HepG2 (cell line): ENCODE data around the gene GDF9. TPM values are rescaled to one million over a fixed set of nuclear protein-coding genes. Genes with fewer than 3 reads are reported as not detected.

Source experiments
- ATAC-seq: fragments of 200-7000 bp; cut with Tn5 transposase; 3 replicates; pipeline ENCODE4 v1.9.1; 2020; ENCODE audit warnings: mild to moderate bottlenecking, moderate library complexity
- BruUV-seq: library from RNA; stranded (reverse); fragments of 400-500 nt; replicated peaks from 2 replicates; lab custom pipeline; 2021; lab: Mats Ljungman, UMichigan
- CTCF ChIA-PET: fragments of 300-600 bp; formaldehyde crosslinking; extraction: SDS; loops from one replicate; lab custom pipeline; 2021; ENCODE audit warnings: low total read pairs, inconsistent platforms, low intra/inter-chr PET ratio; lab: Yijun Ruan, JAX
- POLR2A ChIA-PET: fragments of 350-600 bp; sonication (Branson Sonifier 250); formaldehyde crosslinking; loops from one replicate; lab custom pipeline; 2020; ENCODE audit warnings: antibody characterized with exemption, inconsistent platforms; lab: Yijun Ruan, JAX
- DNase-seq: peaks from one replicate; pipeline ENCODE4 v3.0.0-alpha.2; 2015; ENCODE audit warnings: low spot score
- FAIRE-seq: peaks from 3 replicates; lab custom pipeline; 2011; peaks lifted over from hg19 to GRCh38; lab: Jason Lieb, UNC
- H2AFZ ChIP-seq: one replicate; pipeline ENCODE4 v1.6.1; 2011; ENCODE audit warnings: low read length, inconsistent platforms
- H3K27ac ChIP-seq: fragments of 300-600 bp; 3 replicates; pipeline ENCODE4 v1.8.0; 2011; ENCODE audit warnings: mixed run types, mild to moderate bottlenecking, mixed read lengths, low read length, inconsistent platforms; ENCODE audit not compliant: insufficient read depth; ENCODE audit errors: extremely low read length
- H3K27me3 ChIP-seq, 2 experiments: fragments of 200-600 bp in 1 of 2; 2 replicates in 1 of 2; 3 replicates in 1 of 2; pipeline versions ENCODE4 v1.6.0 to v1.8.0; 2011; ENCODE audit warnings: low read length in 2 of 2, mild to moderate bottlenecking in 2 of 2, moderate library complexity in 2 of 2, inconsistent platforms in 1 of 2; ENCODE audit not compliant: insufficient read depth in 2 of 2, control insufficient read depth in 1 of 2
- H3K36me3 ChIP-seq, 2 experiments: fragments of 200-600 bp in 1 of 2; replicated peaks in 1 of 2; 2 replicates in 1 of 2; 3 replicates in 1 of 2; pipeline versions ENCODE4 v1.5.1 to v1.8.0; 2011; ENCODE audit warnings: low read length in 2 of 2, inconsistent platforms in 1 of 2; ENCODE audit not compliant: insufficient read depth in 2 of 2, control insufficient read depth in 1 of 2
- H3K4me1 ChIP-seq: 2 replicates; pipeline ENCODE4 v1.5.1; 2012; ENCODE audit warnings: low read length, inconsistent platforms; ENCODE audit not compliant: insufficient read depth
- H3K4me2 ChIP-seq: 2 replicates; pipeline ENCODE4 v1.6.0; 2011; ENCODE audit warnings: low read depth, low read length, inconsistent platforms
- H3K4me3 ChIP-seq, 3 experiments: fragments of 200-600 bp in 1 of 3; sonication (generic), shearing (Covaris generic) in 1 of 3; replicated peaks in 1 of 3; 2 replicates each; pipeline ENCODE4 v1.5.1; 2011 to 2016; ENCODE audit warnings: low read length in 3 of 3, inconsistent platforms in 2 of 3, low read depth in 2 of 3, mild to moderate bottlenecking in 2 of 3, control low read depth in 1 of 3, mixed read lengths in 1 of 3; ENCODE audit not compliant: insufficient read depth in 1 of 3
- H3K79me2 ChIP-seq: one replicate; pipeline ENCODE4 v1.6.1; 2011; ENCODE audit warnings: low read length, inconsistent platforms; ENCODE audit not compliant: insufficient read depth
- H3K9ac ChIP-seq: 2 replicates; pipeline ENCODE4 v1.6.0; 2011; ENCODE audit warnings: mild to moderate bottlenecking, low read depth, low read length, inconsistent platforms; ENCODE audit not compliant: insufficient read depth
- H3K9me3 ChIP-seq: 2 replicates; pipeline ENCODE4 v1.5.1; 2012; ENCODE audit warnings: mild to moderate bottlenecking, low read length
- H4K20me1 ChIP-seq: 2 replicates; pipeline ENCODE4 v1.6.0; 2011; ENCODE audit warnings: inconsistent platforms, mild to moderate bottlenecking, low read length, moderate library complexity; ENCODE audit not compliant: insufficient read depth
- AGO1 ChIP-seq: fragments of 200-400 bp; formaldehyde crosslinking; IDR thresholded peaks from 2 replicates; pipeline ENCODE4 v1.6.1; 2017; ENCODE audit warnings: mild to moderate bottlenecking, low read depth, low read length, moderate library complexity; ENCODE audit not compliant: poor library complexity, severe bottlenecking
- HNF4A ChIP-seq: sonication (generic); formaldehyde crosslinking; IDR thresholded peaks from 2 replicates; pipeline ENCODE4 v1.4.0; 2020; ENCODE audit warnings: missing genetic modification reagents
- KDM5A ChIP-seq: fragments of 200-600 bp; sonication (generic); IDR thresholded peaks from 2 replicates; pipeline ENCODE4 v1.7.0; 2018; ENCODE audit warnings: antibody characterized with exemption, mild to moderate bottlenecking, low read length, borderline replicate concordance
- NR2C2 ChIP-seq: sonication (generic); formaldehyde crosslinking; IDR thresholded peaks from 2 replicates; pipeline ENCODE4 v1.4.0; 2020; ENCODE audit warnings: missing genetic modification reagents, mild to moderate bottlenecking, moderate library complexity, borderline replicate concordance
- NR2F6 ChIP-seq, 2 experiments: IDR thresholded peaks; 2 replicates each; pipeline ENCODE4 v1.6.1; 2016; ENCODE audit warnings: antibody characterized with exemption in 1 of 2, mild to moderate bottlenecking in 1 of 2
- RFXAP ChIP-seq: sonication (generic); formaldehyde crosslinking; IDR thresholded peaks from 2 replicates; pipeline ENCODE4 v1.4.0; 2020; ENCODE audit warnings: missing genetic modification reagents, borderline replicate concordance
- ZNF766 ChIP-seq: sonication (generic); formaldehyde crosslinking; IDR thresholded peaks from 2 replicates; pipeline ENCODE4 v1.5.0; 2020; ENCODE audit warnings: missing genetic modification reagents, borderline replicate concordance
- ZNF83 ChIP-seq: sonication (generic); formaldehyde crosslinking; IDR thresholded peaks from 2 replicates; pipeline ENCODE4 v1.4.0; 2020; ENCODE audit warnings: missing genetic modification reagents, mild to moderate bottlenecking, borderline replicate concordance
- WGBS: methylation state at CpG from one replicate; pipeline ENCODE4 v1.1.6; 2017; ENCODE audit warnings: low lambda C conversion rate; 5-methylcytosine and 5-hydroxymethylcytosine counted together
- in situ Hi-C: cut with HindIII; loops from 2 replicates; pipeline ENCODE4 v1.10.0; 2017; ENCODE audit warnings: low pct_unique_long_range_greater_than_20kb; ENCODE audit not compliant: extremely low pct_ligation_motif_present
- intact Hi-C: fragments of 100-400 bp; cut with micrococcal nuclease; formaldehyde crosslinking; loops from one replicate; pipeline ENCODE4 v1.10.0; 2022; ENCODE audit not compliant: unreplicated experiment
- polyA plus RNA-seq, 8 experiments: library from polyadenylated mRNA; depleted of rRNA in 3 of 8; stranded (reverse) in 7 of 8; unstranded in 1 of 8; fragments of >200 nt; fragmentation: Illumina TruSeq in 4 of 8; extraction: Trizol in 4 of 8; gene quantifications; 2 replicates each; pipeline versions ENCODE4 v1.2.1 to v1.2.3, GENCODE V29; 2011 to 2016; ENCODE audit warnings: low read depth in 4 of 8, missing spikeins in 1 of 8, mixed read lengths in 1 of 8; ENCODE audit not compliant: insufficient read depth in 1 of 8
- total RNA-seq, 5 experiments: library from RNA; depleted of rRNA; stranded (reverse); fragments of >200 nt; fragmentation: Illumina TruSeq; extraction: Trizol; gene quantifications; 2 replicates each; pipeline ENCODE4 v1.2.3, GENCODE V29; 2016; ENCODE audit warnings: low read depth in 1 of 5
- TF ChIP-seq, protein P1 (sequence below): sonication (generic); formaldehyde crosslinking; IDR thresholded peaks from 2 replicates; pipeline ENCODE4 v1.5.0; 2020; ENCODE audit warnings: missing genetic modification reagents
- TF ChIP-seq, protein P2 (sequence below): sonication (generic); IDR thresholded peaks from 2 replicates; pipeline ENCODE4 v1.6.1; 2016; ENCODE audit warnings: low read depth, borderline replicate concordance
- TF ChIP-seq, protein P3 (sequence below): sonication (generic); formaldehyde crosslinking; IDR thresholded peaks from 2 replicates; pipeline ENCODE4 v1.4.0; 2020; ENCODE audit warnings: missing genetic modification reagents
- TF ChIP-seq, protein P4 (sequence below): sonication (generic); formaldehyde crosslinking; IDR thresholded peaks from 2 replicates; pipeline ENCODE4 v1.8.0; 2022; ENCODE audit warnings: missing genetic modification reagents, mild to moderate bottlenecking, borderline replicate concordance

Gene GDF9
- total and polyA plus RNA-seq, 2 of the 13 experiments (the other 11 are each of a cell fraction or from before 2014, with no cell fraction given), result 0.33 to 0.38 TPM

DNA sequence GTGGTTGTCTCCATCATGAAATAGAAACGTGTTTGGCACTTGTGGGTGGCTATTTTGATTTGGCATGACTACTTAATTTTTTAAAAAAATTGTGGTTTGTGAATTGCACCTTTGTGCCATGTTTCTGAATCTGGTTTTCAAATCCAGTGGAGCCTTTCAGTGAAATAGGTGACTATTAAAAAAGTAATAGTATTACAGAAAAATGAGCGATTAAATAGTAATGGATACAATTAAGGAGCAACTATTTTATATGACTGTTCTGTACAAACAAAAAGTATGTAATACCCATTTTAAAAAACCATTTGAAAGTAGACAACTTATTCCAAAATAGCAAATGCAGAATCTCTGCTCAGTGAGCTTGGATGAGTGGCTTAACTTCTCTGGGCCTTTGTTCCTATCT lies 50.2 kb downstream of the GDF9 start (continued):
- TF ChIP-seq ZNF766 (CRISPR knock-in tag), result no peak

DNA sequence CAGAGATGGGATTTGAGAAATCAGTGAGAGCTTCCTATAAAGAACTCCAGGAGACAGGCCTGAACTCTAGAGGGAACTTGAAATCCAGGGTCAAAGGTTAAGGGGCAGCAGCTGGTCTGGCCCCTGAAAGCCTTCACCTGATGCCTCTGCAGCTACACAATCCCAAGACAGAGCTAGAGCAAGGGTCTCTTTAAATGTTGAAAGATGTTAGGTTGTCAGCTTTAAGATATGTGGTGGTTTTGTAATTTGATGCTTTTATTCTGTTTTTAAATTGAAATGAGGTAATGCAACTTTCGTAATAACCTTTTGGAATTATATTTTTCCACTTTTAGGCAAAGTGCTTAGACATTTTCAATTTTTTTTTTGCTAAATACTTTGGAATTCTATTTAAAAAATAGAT lies 50.8 kb downstream of the GDF9 start:
- Histone ChIP-seq H3K4me1 (peaks cover 58% of the 10 kb centered on the region), H3K4me3 (no peak overlapping the region; a peak in 1 of 6 replicates), H3K9ac (no peak overlapping the region), H3K27ac (peak overlapping the region; percentile 12), H3K9me3 (no peaks in the 10 kb centered on the region), H3K36me3 (no peaks in the 10 kb centered on the region), H4K20me1 (no peaks in the 10 kb centered on the region), H3K4me2 (no peak overlapping the region), H3K27me3 (no peaks in the 10 kb centered on the region), H2AFZ (no peak overlapping the region), H3K79me2 (no peaks in the 10 kb centered on the region)
- ChIA-PET POLR2A (interaction anchor here (1.1 to 1.5 kb wide), 2 partner anchors 8 to 24 kb away, joined by 3 to 5 read pairs; no protein-coding TSS in a partner anchor), CTCF (no interaction called here)
- FAIRE-seq (no peak), ATAC-seq (no peak), DNase-seq (no peak)
- intact Hi-C loops, result no loop called here
- in situ Hi-C loops, result loop anchor here (5.0 kb wide), 1 partner anchor 43 kb away; no protein-coding TSS in a partner anchor
- WGBS, result 88% methylated on average over 1 of the region's 1 CpG
- no TSS peak for BruUV-seq
- TF ChIP-seq AGO1 (no peak), ZNF83 (CRISPR knock-in tag) (no peak), HNF4A (CRISPR knock-in tag) (peak; percentile 32; the same call in 1 of the 2 replicates), KDM5A (no peak), RFXAP (no peak), NR2C2 (CRISPR knock-in tag) (peak; percentile 60; the same call in 1 of the 2 replicates), NR2F6 (IDR thresholded peaks at IDR 0.05) (peak; percentile 81), NR2F6 (CRISPR knock-in tag; IDR thresholded peaks at IDR 0.05) (peak; percentile 56)
- TF ChIP-seq, protein P1, sequence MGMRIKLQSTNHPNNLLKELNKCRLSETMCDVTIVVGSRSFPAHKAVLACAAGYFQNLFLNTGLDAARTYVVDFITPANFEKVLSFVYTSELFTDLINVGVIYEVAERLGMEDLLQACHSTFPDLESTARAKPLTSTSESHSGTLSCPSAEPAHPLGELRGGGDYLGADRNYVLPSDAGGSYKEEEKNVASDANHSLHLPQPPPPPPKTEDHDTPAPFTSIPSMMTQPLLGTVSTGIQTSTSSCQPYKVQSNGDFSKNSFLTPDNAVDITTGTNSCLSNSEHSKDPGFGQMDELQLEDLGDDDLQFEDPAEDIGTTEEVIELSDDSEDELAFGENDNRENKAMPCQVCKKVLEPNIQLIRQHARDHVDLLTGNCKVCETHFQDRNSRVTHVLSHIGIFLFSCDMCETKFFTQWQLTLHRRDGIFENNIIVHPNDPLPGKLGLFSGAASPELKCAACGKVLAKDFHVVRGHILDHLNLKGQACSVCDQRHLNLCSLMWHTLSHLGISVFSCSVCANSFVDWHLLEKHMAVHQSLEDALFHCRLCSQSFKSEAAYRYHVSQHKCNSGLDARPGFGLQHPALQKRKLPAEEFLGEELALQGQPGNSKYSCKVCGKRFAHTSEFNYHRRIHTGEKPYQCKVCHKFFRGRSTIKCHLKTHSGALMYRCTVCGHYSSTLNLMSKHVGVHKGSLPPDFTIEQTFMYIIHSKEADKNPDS, result no peak
- TF ChIP-seq, protein P2, sequence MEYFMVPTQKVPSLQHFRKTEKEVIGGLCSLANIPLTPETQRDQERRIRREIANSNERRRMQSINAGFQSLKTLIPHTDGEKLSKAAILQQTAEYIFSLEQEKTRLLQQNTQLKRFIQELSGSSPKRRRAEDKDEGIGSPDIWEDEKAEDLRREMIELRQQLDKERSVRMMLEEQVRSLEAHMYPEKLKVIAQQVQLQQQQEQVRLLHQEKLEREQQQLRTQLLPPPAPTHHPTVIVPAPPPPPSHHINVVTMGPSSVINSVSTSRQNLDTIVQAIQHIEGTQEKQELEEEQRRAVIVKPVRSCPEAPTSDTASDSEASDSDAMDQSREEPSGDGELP, result peak; percentile 42
- TF ChIP-seq, protein P3, sequence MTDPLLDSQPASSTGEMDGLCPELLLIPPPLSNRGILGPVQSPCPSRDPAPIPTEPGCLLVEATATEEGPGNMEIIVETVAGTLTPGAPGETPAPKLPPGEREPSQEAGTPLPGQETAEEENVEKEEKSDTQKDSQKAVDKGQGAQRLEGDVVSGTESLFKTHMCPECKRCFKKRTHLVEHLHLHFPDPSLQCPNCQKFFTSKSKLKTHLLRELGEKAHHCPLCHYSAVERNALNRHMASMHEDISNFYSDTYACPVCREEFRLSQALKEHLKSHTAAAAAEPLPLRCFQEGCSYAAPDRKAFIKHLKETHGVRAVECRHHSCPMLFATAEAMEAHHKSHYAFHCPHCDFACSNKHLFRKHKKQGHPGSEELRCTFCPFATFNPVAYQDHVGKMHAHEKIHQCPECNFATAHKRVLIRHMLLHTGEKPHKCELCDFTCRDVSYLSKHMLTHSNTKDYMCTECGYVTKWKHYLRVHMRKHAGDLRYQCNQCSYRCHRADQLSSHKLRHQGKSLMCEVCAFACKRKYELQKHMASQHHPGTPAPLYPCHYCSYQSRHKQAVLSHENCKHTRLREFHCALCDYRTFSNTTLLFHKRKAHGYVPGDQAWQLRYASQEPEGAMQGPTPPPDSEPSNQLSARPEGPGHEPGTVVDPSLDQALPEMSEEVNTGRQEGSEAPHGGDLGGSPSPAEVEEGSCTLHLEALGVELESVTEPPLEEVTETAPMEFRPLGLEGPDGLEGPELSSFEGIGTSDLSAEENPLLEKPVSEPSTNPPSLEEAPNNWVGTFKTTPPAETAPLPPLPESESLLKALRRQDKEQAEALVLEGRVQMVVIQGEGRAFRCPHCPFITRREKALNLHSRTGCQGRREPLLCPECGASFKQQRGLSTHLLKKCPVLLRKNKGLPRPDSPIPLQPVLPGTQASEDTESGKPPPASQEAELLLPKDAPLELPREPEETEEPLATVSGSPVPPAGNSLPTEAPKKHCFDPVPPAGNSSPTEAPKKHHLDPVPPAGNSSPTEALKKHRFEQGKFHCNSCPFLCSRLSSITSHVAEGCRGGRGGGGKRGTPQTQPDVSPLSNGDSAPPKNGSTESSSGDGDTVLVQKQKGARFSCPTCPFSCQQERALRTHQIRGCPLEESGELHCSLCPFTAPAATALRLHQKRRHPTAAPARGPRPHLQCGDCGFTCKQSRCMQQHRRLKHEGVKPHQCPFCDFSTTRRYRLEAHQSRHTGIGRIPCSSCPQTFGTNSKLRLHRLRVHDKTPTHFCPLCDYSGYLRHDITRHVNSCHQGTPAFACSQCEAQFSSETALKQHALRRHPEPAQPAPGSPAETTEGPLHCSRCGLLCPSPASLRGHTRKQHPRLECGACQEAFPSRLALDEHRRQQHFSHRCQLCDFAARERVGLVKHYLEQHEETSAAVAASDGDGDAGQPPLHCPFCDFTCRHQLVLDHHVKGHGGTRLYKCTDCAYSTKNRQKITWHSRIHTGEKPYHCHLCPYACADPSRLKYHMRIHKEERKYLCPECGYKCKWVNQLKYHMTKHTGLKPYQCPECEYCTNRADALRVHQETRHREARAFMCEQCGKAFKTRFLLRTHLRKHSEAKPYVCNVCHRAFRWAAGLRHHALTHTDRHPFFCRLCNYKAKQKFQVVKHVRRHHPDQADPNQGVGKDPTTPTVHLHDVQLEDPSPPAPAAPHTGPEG, result no peak
- TF ChIP-seq, protein P4, sequence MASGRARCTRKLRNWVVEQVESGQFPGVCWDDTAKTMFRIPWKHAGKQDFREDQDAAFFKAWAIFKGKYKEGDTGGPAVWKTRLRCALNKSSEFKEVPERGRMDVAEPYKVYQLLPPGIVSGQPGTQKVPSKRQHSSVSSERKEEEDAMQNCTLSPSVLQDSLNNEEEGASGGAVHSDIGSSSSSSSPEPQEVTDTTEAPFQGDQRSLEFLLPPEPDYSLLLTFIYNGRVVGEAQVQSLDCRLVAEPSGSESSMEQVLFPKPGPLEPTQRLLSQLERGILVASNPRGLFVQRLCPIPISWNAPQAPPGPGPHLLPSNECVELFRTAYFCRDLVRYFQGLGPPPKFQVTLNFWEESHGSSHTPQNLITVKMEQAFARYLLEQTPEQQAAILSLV, result no peak
